Erythroblast (primary cell): ENCODE data around the gene ZRSR2.

Experiments used
- GATA1 ChIP-seq: IDR thresholded peaks from 2 replicates; pipeline ENCODE4 v1.6.1; 2011; ENCODE audit warnings: low read depth, mild to moderate bottlenecking, control low read depth, low read length, moderate library complexity
- POLR2A ChIP-seq: IDR thresholded peaks from 2 replicates; pipeline ENCODE4 v1.6.1; 2011; ENCODE audit warnings: mild to moderate bottlenecking, low read length

- no peak for TF ChIP-seq POLR2A
- TF ChIP-seq GATA1: no peak
Observed at GRCh38 chrX:15838017-15838416, 47.7 kb downstream of the ZRSR2 start.
